GM19395 (cell line): ENCODE measurements around the gene PHF24.
"Not testable (repeated sequence)": the region's sequence is repeated elsewhere in the genome, so short reads cannot be mapped to it uniquely, and the experiment has no call there.

Source experiments
- ATAC-seq: cut with Tn5 transposase; IDR thresholded peaks from one replicate; pipeline ENCODE4 v1.9.1; 2021; ENCODE audit warnings: mild to moderate bottlenecking, moderate library complexity; ENCODE audit not compliant: unreplicated experiment

Gene PHF24

DNA sequence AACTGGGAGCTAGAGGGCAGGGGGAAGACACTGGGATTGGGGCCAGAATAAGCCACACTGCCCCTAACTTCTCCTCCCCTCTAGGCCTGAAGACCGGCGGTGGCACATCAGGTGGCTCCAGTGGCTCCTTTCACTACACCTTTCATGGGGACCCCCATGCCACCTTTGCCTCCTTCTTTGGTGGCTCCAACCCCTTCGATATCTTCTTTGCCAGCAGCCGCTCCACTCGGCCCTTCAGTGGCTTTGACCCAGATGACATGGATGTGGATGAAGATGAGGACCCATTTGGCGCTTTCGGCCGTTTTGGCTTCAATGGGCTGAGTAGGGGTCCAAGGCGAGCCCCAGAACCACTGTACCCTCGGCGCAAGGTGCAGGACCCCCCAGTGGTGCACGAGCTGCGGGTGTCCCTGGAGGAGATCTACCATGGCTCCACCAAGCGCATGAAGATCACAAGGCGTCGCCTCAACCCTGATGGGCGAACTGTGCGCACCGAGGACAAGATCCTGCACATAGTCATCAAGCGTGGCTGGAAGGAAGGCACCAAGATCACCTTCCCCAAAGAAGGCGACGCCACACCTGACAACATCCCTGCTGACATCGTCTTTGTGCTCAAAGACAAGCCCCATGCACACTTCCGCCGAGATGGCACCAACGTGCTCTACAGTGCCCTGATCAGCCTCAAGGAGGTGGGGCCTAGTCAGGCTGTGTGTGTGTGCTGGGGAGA lies 38.3 kb downstream of the PHF24 start:
- ATAC-seq, result no peak

DNA sequence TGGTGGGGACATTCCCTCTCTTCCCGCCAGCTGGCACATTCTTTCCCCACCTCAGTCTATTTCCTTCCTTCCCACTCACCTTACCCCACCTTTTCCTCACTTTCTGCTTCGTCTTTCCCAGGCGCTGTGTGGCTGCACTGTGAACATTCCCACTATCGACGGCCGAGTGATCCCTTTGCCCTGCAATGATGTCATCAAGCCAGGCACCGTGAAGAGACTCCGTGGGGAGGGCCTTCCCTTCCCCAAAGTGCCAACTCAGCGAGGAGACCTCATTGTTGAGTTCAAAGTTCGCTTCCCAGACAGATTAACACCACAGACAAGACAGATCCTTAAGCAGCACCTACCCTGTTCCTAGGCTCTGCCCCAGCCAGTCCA lies 38.8 kb downstream of the PHF24 start:
- no peak for ATAC-seq

- ATAC-seq, result no peak
Observed at GRCh38 chr9:34997379-34997781, 39.3 kb downstream of the PHF24 start.

- no peak for ATAC-seq
Observed at GRCh38 chr9:34998266-34998665, 40.2 kb downstream of the PHF24 start.

GRCh38 chr9:34999576-34999975 lies 41.5 kb downstream of the PHF24 start:
- no peak for ATAC-seq

DNA sequence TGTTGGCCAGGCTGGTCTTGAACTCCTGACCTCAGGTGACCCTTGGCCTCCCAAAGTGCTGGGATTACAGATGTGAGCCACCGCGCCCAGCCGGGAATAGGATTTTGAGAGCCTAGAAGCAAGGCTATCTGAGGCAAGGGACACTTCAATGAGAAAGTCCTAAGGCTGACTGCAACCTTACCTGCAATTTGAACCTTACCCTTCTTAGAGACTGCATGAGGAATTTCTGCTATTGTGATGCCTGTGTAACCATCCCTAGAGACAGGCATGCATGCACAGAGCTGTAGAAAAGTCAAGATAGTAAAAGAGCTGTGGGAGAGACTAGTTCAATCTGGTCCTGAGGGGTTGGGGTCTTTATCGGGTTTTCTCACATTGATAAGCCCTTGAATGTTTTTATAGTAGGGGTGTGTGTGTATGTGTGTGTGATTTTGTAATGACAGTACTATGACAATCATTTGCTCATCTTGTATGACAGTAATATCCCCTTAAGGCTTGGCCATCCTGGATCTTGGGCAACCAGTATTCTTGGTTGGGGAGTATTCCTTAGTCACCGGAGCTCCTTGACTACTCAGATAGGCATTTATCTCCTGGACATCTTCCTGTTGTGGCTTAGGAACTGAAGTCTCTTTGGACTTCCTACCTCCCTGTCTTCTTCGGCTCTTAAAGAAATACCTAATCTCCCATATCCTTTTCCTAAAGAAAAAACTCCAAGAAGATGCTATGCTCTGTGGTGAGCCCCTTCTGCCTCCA lies 42.6 kb downstream of the PHF24 start:
- no peak for ATAC-seq

GRCh38 chr9:35001285-35001677 lies 43.2 kb downstream of the PHF24 start:
- no peak for ATAC-seq

DNA sequence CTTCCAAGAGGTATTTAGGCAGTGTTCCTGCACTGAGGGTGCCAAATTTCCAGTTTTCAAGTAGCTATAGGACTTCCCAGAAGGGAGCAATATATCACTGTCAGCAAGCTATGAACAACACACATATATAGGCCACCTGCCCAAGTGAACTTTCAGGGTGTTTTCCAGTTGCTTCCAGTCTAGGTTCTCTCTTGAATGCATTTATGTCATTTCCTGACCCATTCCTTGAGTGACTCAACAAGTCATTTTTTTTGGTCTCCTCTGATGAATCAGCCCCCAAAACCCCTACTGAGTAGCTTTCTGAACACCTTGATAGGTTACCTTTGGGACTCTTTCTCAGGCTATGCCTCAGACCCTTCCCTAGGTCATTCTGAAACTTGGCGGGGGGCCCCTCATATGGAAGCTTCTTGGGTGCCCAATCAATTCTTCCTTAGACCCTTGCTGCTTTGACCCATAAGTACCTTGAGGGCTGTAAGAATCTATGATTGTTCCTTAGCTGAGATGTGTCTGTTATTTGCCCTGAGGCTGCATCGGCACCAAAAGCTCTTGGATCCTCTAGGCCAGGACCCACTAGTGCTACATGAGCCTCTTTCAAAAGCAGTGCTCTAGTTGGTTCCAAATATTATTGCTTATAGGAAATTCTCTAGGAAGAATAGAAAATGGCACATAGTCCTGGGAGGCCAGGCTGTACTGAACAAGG lies 43.9 kb downstream of the PHF24 start:
- no peak for ATAC-seq

DNA sequence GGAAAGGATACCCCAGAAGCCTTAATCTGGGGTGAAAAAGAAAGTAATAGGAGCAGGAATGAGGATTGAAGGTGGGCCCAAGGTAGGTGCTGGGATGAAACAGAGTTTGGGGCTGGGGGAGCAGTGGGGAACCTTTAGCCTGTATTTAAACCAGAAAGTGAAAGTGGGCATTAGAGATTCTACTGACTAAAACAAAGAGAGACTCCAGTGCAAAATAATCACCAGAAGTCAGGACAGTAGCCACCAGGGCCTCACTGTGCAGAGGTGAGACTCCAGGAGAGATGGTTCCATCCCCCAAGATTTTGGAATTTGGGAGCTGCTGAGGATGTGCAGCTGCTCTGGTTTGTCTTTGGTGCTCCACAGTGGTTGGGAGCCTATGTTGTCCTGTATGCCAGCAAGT lies 44.5 kb downstream of the PHF24 start:
- ATAC-seq, result no peak

DNA sequence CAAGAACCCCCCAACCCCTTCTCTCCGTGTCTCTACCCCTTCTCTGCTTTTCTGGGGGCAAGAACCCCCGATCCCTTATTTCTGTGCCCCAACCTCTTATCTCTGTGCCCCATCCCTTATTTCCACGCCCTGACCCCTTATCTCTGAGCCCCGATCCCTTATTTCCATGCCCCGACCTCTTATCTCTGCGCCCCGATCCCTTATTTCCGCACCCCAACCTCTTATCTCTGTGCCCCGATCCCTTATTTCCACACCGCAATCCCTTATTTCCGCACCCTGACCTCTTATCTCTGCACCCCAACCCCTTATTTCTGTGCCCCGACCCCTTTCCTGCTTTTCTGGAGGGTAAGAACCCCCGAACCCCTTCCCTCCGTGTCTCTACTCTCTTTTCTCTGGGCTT lies 46.2 kb downstream of the PHF24 start:
- ATAC-seq, result not testable (repeated sequence)

DNA sequence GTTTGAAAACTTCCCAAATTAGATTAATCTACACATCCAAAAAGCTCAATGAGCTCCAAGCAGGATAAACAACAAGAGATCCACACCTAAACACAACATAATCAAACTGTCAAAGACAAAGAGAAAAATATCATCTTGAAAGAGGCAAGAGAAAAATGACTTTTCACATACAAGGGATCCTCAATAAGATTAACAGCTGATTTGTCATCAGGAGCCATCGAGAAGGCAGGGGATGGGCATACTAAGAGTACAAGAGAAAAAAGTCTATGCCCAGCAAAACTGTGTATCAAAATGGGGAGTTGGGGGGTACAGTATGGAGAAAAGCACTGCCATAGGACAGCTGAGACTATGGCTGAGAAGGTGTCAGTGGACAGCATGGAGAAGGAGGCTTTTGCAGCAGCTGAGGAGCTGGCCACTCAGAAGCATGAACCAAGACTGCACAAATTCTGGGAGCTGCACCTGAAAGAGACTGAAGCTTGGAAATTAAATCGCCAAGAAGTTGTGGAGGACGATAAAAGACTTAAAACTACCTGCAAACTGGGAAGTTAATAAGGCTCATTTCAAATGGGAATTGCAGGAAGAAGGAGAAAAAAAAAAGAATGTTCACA lies 52.4 kb downstream of the PHF24 start:
- no peak for ATAC-seq

GRCh38 chr9:35014517-35014916 lies 56.4 kb downstream of the PHF24 start:
- no peak for ATAC-seq

GRCh38 chr9:35023443-35023842 lies 65.4 kb downstream of the PHF24 start:
- ATAC-seq, result not testable (repeated sequence)

- no peak for ATAC-seq
Observed at GRCh38 chr9:35026671-35027070, 68.6 kb downstream of the PHF24 start.

DNA sequence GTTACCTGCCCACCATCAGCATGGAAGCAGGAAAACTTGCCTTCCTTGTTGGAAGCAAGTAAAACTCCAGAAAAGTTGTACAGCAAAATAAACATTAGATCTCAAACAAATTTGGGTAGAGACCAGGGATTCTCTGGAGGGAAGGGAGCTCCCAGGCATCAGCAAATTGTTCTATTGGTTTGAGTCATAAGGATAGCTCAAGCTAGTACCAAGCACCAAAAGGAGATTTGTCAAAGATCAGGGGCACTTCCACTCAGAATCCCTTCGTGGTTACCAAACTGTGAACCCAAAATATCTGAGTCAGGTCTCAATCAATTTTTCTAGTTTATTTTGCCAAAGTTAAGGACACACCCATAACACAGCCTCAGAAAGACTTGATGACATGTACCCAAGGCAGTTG lies 69.3 kb downstream of the PHF24 start:
- ATAC-seq, result no peak

GRCh38 chr9:35027860-35028259 lies 69.8 kb downstream of the PHF24 start:
- no peak for ATAC-seq

DNA sequence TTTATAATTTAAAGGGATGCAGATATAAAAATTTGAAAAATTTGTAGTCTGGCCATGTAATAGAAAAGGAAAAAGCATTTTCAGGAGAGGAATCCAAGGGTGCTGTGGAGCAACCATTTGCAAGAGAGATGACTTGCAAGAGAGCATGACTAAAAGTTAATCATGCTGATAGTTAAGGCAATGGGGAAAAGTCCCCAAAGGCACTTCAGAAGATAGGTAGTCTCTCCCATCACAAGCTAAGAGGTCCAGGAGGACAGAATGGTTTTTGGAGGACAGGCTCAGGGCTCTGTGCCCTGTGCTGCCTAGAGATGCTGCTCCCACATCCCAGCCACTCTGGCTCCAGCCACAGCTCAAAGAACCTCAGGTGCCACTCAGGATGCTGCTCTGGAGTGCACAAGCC lies 70.3 kb downstream of the PHF24 start:
- ATAC-seq, result no peak

- ATAC-seq, result no peak
Observed at GRCh38 chr9:35029241-35029640, 71.2 kb downstream of the PHF24 start.

DNA sequence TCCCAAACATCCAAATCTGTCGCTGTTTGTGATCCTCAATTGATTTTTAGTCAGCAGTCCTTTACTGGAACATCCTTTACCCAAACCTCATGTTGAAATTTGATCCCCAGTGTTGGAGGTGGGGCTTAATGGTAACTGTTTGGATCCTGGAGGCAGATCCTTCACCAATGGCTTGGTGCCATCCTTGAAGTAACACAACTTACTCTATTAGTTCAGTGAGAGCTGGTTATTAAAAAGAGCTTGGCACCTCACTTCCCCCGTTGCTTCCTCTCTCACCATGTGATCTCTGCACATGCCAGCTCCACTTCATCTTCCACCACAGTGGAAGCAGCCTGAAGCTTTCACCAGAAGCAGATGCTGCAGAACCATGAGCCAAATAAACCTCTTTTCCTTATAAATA lies 71.8 kb downstream of the PHF24 start:
- no peak for ATAC-seq
